ENCODE measurements around the gene NAT16.

DNA sequence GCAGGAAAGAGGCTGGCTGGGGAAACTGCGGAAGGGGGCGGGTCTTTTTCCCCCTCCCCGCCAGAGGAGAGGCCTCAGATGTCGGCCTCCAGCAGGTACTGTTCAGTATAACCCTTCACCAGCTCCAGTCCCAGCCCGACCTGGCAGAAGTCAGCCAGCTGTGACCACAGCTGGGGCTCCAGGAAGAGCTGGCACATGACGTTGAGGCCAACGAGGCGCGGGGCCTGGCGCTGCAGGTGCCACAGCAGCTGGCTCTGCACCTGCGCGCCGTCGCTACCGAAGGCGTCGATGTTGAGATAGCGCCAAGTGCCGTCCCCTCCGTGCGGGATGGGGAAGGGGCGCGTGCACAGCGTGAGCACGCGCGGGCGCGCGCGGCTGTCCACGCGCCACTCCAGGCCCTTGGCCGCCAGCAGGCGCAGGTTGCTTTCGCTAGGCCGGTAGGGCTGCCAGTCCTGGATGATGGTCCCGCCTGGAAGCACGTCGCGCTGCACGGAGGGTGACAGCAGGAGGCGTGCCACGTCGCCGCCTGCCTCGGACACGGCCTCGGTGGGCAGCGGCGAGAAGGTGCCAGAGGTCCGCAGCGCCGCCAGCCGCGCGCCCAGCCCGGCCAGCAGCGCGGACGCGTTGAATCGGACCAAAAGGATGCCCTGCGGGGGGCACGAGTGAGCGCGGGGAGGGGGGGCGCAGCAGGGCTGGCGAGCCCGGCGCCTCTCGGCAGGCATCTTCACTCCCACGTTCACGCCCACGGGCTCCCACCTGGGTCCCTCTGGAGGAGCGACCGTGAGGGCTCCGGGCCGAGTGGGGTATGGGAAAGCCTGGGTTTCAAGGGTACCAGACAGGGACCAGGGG is 7.9 kb downstream of the NAT16 start:
- TF ChIP-seq, protein P1, sequence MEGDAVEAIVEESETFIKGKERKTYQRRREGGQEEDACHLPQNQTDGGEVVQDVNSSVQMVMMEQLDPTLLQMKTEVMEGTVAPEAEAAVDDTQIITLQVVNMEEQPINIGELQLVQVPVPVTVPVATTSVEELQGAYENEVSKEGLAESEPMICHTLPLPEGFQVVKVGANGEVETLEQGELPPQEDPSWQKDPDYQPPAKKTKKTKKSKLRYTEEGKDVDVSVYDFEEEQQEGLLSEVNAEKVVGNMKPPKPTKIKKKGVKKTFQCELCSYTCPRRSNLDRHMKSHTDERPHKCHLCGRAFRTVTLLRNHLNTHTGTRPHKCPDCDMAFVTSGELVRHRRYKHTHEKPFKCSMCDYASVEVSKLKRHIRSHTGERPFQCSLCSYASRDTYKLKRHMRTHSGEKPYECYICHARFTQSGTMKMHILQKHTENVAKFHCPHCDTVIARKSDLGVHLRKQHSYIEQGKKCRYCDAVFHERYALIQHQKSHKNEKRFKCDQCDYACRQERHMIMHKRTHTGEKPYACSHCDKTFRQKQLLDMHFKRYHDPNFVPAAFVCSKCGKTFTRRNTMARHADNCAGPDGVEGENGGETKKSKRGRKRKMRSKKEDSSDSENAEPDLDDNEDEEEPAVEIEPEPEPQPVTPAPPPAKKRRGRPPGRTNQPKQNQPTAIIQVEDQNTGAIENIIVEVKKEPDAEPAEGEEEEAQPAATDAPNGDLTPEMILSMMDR (IDR thresholded peaks at IDR 0.05; ENCODE audit: low read depth, low read length, poor library complexity, severe bottlenecking), result no peak
- no peak for TF ChIP-seq EZH2phosphoT487 (IDR thresholded peaks at IDR 0.05; ENCODE audit: borderline replicate concordance, low read length)

Data from DOHH2 (cell line).